Sigmoid colon (tissue), 7 donors: ENCODE results near the gene AIMP1. TPM values are rescaled to one million over a fixed set of nuclear protein-coding genes. Genes with fewer than 3 reads are reported as not detected.

Experiments
- DNase-seq: peaks from one replicate; pipeline ENCODE4 v3.0.0-alpha.2; 2019
- H3K27ac ChIP-seq, 4 donors: fragments of 200-600 bp; sonication (generic); one replicate each; pipeline ENCODE4 v1.5.1; 2016 to 2019; ENCODE audit warnings: mild to moderate bottlenecking in 1 of 4
- H3K27me3 ChIP-seq, 3 donors: fragments of 200-600 bp; sonication (generic); one replicate each; pipeline ENCODE4 v1.5.1; 2019; ENCODE audit warnings: mild to moderate bottlenecking in 1 of 3
- H3K36me3 ChIP-seq, 4 donors: fragments of 200-600 bp; sonication (generic); one replicate each; pipeline ENCODE4 v1.5.1; 2016 to 2019
- H3K4me1 ChIP-seq, 4 donors: fragments of 200-600 bp; sonication (generic); one replicate each; pipeline ENCODE4 v1.5.1; 2017 to 2019
- H3K4me3 ChIP-seq, 4 donors: fragments of 200-600 bp; sonication (generic); one replicate each; pipeline ENCODE4 v1.5.1; 2017 to 2019; ENCODE audit warnings: mild to moderate bottlenecking in 2 of 4, moderate library complexity in 1 of 4
- H3K9me3 ChIP-seq, 4 donors: fragments of 200-600 bp in 3 of 4; sonication (generic) in 3 of 4; one replicate each; pipeline versions ENCODE4 v1.5.1 to v1.6.1; 2013 to 2019
- EP300 ChIP-seq, 4 donors: sonication (generic); formaldehyde crosslinking; IDR thresholded peaks; one replicate each; pipeline ENCODE4 v1.6.1; 2017; ENCODE audit warnings: antibody characterized with exemption in 4 of 4
- POLR2A ChIP-seq, 2 donors: fragments of 450-650 bp; IDR thresholded peaks; one replicate each; pipeline ENCODE4 v1.6.1; 2016; ENCODE audit warnings: antibody characterized with exemption in 2 of 2, mild to moderate bottlenecking in 2 of 2, moderate library complexity in 2 of 2
- POLR2AphosphoS5 ChIP-seq, 4 donors: sonication (generic); formaldehyde crosslinking; IDR thresholded peaks; one replicate each; pipeline ENCODE4 v1.6.1; 2017; ENCODE audit warnings: antibody characterized with exemption in 4 of 4
- WGBS, 2 donors: extraction: QIAGEN DNeasy Blood & Tissue Kit; methylation state at CpG; one replicate each; pipeline ENCODE4 v1.1.7; 2013; 5-methylcytosine and 5-hydroxymethylcytosine counted together
- intact Hi-C: fragments of 100-400 bp; cut with DNase I; formaldehyde crosslinking; loops from one replicate; pipeline ENCODE4 v1.15.1; 2023
- polyA plus RNA-seq, 3 donors: library from polyadenylated mRNA; stranded (reverse); fragments of 200-250 nt; gene quantifications; one replicate each; pipeline ENCODE4 v1.2.3, GENCODE V29; 2013
- total RNA-seq, 4 donors: library from RNA; depleted of rRNA; stranded (reverse); fragments of >200 nt; gene quantifications; one replicate each; pipeline ENCODE4 v1.1.0, GENCODE V29; 2016
- TF ChIP-seq, protein P1 (sequence below), 4 experiments: fragments of 450-650 bp in 3 of 4; fragments of 200-600 bp in 1 of 4; IDR thresholded peaks; one replicate each; pipeline ENCODE4 v1.5.1; 2016 to 2019; ENCODE audit warnings: antibody characterized with exemption in 4 of 4, mild to moderate bottlenecking in 3 of 4, moderate library complexity in 2 of 4
- donor health status: healthy with polysubstance abuse.
- donor health status: Bipolar disorder and iron deficiency.
- donor health status: healthy.

AIMP1 gene
- total and polyA plus RNA-seq, 7 donors, result 24.4 to 36.0 (median 29.6) TPM

DNA sequence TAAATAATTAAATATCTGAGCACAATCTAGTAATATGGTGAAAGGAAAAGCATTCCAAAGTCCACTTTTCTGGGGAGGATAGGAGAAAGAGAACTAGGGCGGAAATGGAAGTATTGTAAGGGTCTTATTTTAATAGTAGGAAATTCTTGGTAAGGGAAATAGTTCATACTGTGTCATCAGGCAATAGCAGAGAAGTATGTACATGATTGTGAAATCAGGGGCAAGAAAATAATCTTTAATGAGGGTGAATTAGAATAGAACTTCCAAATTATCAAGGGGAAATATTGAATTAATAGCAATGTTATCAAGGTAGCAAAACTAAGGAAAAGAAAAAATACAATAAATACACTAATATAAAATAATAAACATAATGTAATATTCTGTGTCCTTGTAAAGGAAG, 37.4 kb downstream of the AIMP1 start:
- 90 to 100% methylated on average over 1 of the region's 1 CpG for WGBS, 2 donors
- Histone ChIP-seq H3K9me3 (no peaks in the 10 kb centered on the region), H3K4me1 (no peaks in the 10 kb centered on the region), H3K4me3 (no peak overlapping the region), H3K36me3 (peaks cover 0 to 15% (median 5%) of the 10 kb centered on the region in 4 donors), H3K27ac (no peak overlapping the region), H3K27me3 (no peaks in the 10 kb centered on the region)
- no peak for TF ChIP-seq POLR2A (IDR thresholded peaks at IDR 0.05)
- TF ChIP-seq, protein P1, sequence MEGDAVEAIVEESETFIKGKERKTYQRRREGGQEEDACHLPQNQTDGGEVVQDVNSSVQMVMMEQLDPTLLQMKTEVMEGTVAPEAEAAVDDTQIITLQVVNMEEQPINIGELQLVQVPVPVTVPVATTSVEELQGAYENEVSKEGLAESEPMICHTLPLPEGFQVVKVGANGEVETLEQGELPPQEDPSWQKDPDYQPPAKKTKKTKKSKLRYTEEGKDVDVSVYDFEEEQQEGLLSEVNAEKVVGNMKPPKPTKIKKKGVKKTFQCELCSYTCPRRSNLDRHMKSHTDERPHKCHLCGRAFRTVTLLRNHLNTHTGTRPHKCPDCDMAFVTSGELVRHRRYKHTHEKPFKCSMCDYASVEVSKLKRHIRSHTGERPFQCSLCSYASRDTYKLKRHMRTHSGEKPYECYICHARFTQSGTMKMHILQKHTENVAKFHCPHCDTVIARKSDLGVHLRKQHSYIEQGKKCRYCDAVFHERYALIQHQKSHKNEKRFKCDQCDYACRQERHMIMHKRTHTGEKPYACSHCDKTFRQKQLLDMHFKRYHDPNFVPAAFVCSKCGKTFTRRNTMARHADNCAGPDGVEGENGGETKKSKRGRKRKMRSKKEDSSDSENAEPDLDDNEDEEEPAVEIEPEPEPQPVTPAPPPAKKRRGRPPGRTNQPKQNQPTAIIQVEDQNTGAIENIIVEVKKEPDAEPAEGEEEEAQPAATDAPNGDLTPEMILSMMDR (IDR thresholded peaks at IDR 0.05), result no peak
- TF ChIP-seq EP300 (IDR thresholded peaks at IDR 0.05), result no peak
- no peak for TF ChIP-seq POLR2AphosphoS5 (IDR thresholded peaks at IDR 0.05)
- intact Hi-C loops, result no loop called here
- no peak for DNase-seq

DNA sequence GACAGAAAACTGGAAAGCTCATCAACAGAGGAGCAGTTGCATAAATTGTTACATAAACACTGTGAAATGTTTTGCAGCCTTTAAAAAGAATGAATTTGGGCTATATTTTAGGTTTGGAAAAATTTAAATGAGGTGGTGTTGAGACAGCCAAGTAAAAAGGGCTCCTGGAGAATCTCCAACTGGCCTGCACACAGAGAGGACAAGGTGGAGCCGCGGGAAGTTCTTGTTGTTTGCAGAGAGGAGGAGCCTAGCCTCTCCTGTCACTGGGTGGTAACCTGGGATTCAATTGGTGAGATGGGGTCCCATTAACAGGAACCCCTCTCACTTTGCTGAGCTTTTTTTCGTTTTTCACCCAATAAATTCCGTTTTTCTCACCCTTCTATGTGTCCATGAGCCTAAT, 38.8 kb downstream of the AIMP1 start:
- no peaks in the 10 kb centered on the region for H3K4me1 ChIP-seq
- H3K4me3 ChIP-seq, result peak overlapping the region in 1 of 4 donors; percentile 2
- DNase-seq, result no peak
- intact Hi-C loops, result no loop called here
- H3K27ac ChIP-seq, result no peak overlapping the region
- peaks cover 0 to 6% (median 3%) of the 10 kb centered on the region in 4 donors for H3K36me3 ChIP-seq
- TF ChIP-seq POLR2AphosphoS5 (IDR thresholded peaks at IDR 0.05) (no peak), EP300 (IDR thresholded peaks at IDR 0.05) (no peak), POLR2A (IDR thresholded peaks at IDR 0.05) (no peak)
- TF ChIP-seq, protein P1 (IDR thresholded peaks at IDR 0.05), result no peak
- H3K9me3 ChIP-seq, result no peaks in the 10 kb centered on the region
- WGBS, 2 donors, result 60 to 74% methylated on average over 4 of the region's 4 CpGs
- no peaks in the 10 kb centered on the region for H3K27me3 ChIP-seq

- TF ChIP-seq EP300 (IDR thresholded peaks at IDR 0.05), result no peak
- TF ChIP-seq POLR2AphosphoS5 (IDR thresholded peaks at IDR 0.05), result no peak
- TF ChIP-seq, protein P1 (IDR thresholded peaks at IDR 0.05), result no peak
- no peak for TF ChIP-seq POLR2A (IDR thresholded peaks at IDR 0.05)
- intact Hi-C loops, result no loop called here
- H3K4me3 ChIP-seq, result no peak overlapping the region
Observed at GRCh38 chr4:106358899-106359298, 42.5 kb downstream of the AIMP1 start.

DNA sequence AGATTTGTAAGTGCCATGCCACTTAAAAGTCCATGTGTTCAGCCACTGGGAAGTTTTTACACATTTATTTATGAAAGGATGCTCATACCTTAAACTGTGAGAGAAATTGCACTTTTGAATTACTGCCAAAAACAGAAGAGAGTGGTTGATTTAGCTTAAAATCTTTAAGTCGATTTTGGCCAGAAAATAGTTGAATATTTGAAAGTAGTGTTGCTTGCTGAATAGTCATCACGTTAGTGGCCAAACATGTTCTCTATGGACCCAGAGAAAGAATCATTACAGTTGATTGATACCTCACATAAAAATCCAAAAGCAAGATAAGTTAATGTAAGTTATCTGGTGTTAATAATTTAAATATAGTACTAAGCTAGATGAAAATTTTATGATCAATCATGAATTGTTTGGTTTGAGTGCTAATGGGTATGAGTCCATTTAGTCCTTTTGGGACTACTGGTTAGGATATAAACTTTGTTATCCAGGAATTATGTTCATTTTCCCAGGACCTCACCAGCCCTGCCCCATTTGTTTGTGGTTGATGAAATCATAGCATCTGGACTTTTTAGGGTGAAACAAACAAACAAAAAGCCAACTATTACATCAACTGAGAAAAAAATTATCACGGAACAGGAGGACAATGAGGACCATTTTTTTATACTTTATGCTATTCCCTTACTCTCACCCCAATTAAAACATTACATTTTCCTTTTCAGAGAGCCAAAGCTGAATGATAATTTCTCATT, 45.9 kb downstream of the AIMP1 start:
- H3K4me1 ChIP-seq, result peaks cover 0 to 15% (median 9%) of the 10 kb centered on the region in 4 donors
- WGBS, 2 donors, result 76 to 78% methylated on average over 3 of the region's 3 CpGs
- no peaks in the 10 kb centered on the region for H3K9me3 ChIP-seq
- no peak for DNase-seq
- H3K27ac ChIP-seq, result no peak overlapping the region
- intact Hi-C loops, result loop anchor here (10.0 kb wide), 2 partner anchors 673 to 1153 kb away; partner anchors contain the start of gene DKK2
- TF ChIP-seq EP300 (IDR thresholded peaks at IDR 0.05) (no peak), POLR2AphosphoS5 (IDR thresholded peaks at IDR 0.05) (no peak), POLR2A (IDR thresholded peaks at IDR 0.05) (no peak)
- TF ChIP-seq, protein P1 (IDR thresholded peaks at IDR 0.05), result no peak
- H3K36me3 ChIP-seq, result no peaks in the 10 kb centered on the region
- H3K4me3 ChIP-seq, result no peak overlapping the region
- no peaks in the 10 kb centered on the region for H3K27me3 ChIP-seq

More at GRCh38 chr4:106358899-106359298, 42.5 kb downstream of the AIMP1 start:
- Histone ChIP-seq H3K4me1 (no peaks in the 10 kb centered on the region), H3K27ac (no peak overlapping the region), H3K9me3 (no peaks in the 10 kb centered on the region), H3K27me3 (no peaks in the 10 kb centered on the region), H3K36me3 (no peaks in the 10 kb centered on the region)
- no peak for DNase-seq
- WGBS, 2 donors, result 80 to 88% methylated on average over 1 of the region's 1 CpG
